C4-2B (cell line): Measurements from ENCODE around the gene NAPG.

ENCODE experiments used
- CTCF ChIP-seq: fragments of 450-650 bp; conservative IDR thresholded peaks from 2 replicates; pipeline ENCODE4 v1.5.1; 2017; ENCODE audit warnings: mild to moderate bottlenecking
- ZFX ChIP-seq: fragments of 450-650 bp; IDR thresholded peaks from 2 replicates; pipeline ENCODE4 v1.6.1; 2017

DNA sequence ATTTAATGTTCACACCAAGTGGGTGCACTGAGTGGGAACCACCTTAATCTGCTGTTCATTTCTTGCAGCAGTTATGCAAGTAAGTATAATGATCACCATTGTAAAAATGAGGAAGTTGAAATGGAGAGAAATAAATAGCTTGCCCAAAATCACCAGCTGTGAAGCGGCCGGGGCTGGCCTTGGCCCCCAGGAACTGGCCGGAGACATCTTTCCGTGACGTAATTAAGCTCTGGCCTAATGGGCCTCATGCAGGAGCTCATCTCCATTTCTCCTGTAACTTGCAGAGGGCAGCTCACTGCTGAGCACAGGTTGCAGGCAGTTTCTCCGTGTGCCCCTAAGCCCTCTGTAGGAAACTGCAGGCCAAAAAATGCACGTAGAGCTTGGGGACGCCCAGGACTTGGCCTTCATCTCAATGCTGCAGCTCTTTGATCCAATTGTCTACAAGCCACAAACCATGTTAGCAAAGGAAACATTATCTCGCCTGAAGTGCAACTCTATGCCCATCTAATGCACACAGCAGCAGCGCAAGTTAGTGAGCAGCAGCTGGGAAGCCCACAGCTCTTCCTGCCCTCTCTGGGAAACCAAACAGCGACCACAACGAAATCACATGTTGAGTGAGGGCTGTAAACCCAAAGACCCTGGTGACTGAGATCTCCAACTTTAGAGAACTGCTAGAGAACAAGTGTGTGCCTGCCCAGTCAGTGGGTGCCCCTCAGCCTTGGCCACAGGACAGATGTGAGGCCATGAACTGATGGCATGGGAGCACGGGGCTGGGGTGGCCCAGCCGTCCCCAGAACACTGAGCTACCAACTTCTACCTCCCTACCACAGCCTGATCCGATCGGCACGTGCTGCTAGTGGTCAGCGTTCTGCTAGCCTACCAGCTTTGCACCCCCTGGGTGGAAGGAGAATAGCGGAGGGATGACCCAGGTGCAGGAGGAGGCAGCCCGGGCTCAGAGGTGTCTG, 42.6 kb upstream of the NAPG start:
- no peak for TF ChIP-seq CTCF
- TF ChIP-seq ZFX: no peak
